Activated CD8-positive, alpha-beta memory T cell treated with anti-CD3 and anti-CD28 coated beads for 36 hours (primary cell): ENCODE results near the gene CYB561D1. TPM values are rescaled to one million over a fixed set of nuclear protein-coding genes. Genes with fewer than 3 reads are reported as not detected.
"Not testable (repeated sequence)": the region's sequence is repeated elsewhere in the genome, so short reads cannot be mapped to it uniquely, and the experiment has no call there.

ENCODE experiments used
- CTCF ChIA-PET: fragments of 350-600 bp; sonication (Branson Sonifier 250); formaldehyde crosslinking; loops from one replicate; lab custom pipeline; 2021; ENCODE audit warnings: antibody characterized with exemption; lab: Charles Lee
- POLR2A ChIA-PET: fragments of 350-600 bp; sonication (Branson Sonifier 250); formaldehyde crosslinking; loops from one replicate; lab custom pipeline; 2021; ENCODE audit warnings: antibody characterized with exemption; lab: Charles Lee
- total RNA-seq, 2 experiments: library from RNA; stranded (reverse); gene quantifications; one replicate each; pipeline ENCODE4 v1.2.3, GENCODE V29; 2021

CYB561D1 gene
- 1 to 10 TPM; 7.1 to 8.2 TPM for total RNA-seq

DNA sequence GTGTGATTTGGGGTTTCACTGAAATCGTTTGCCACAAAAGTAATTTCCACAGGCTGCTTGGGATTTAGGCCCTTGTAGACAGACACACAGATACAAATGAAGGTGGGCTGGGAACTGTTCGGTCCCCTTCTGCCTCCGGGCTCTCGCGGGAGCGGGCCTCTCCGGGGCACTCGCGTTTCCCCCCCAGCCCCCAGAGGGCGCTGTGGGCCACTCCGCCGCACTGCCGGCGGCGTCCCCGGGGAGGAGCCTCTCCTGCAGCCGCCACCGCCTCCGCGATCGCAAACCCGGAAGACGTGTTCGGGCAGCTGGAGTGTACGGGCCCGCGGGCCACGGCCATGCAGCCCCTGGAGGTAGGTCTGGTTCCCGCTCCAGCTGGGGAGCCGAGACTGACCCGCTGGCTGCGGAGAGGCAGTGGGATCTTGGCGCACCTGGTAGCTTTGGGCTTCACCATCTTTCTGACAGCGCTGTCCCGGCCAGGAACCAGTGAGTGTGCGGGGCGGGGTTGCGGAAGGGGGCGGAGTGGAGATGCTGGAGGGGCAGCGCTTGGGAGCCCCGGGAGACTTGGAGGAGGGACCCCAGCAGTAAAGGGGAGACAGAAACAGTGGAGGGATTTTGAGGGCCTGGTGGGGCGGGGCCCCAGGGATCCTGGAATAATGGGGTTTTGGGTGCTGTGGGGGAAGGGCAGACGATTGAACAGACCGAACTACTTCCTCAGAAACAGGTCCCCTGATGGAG is at the start of gene CYB561D1:
CYB561D1 (plus strand) TSS at position 290 of the 735 bp plus-strand sequence; CDS start at position 336, 46 bp downstream.
- POLR2A ChIA-PET: interaction anchor here (1.1 kb wide), 2 partner anchors 39 to 394 kb away, joined by 3 read pairs; no protein-coding TSS in a partner anchor

DNA sequence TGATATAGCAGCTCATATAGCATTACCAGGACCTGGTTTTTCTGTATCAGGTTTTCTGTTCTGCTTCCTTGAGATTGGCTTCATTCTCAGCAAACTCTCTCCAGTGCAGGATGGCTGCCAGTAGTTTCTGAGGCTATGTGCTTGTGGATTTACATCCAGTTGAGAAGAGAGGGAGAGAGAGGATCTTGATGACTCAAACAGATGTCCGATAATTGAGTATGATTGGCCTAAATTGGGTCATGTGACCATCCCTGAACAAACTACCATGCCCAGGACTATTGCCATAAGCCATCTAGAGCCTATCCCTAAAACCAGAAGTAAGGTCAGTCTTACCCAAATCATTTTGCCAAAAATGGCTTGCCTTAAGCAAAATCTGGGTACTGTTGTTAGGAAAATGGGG is 49.5 kb upstream of the CYB561D1 start:
- CTCF ChIA-PET: no interaction called here
- POLR2A ChIA-PET: no interaction called here

More for the DNA sequence above, at the start of gene CYB561D1:
- CTCF ChIA-PET: interaction anchor here (0.5 to 38.8 kb wide), 14 partner anchors 10 to 280 kb away, joined by 3 to 743 read pairs (median 4); partner anchors contain the start of genes AMIGO1, ATXN7L2 and SARS1

GRCh38 chr1:109445949-109446695 is 47.8 kb upstream of the CYB561D1 start:
- POLR2A ChIA-PET, CTCF ChIA-PET: not testable (repeated sequence)

DNA sequence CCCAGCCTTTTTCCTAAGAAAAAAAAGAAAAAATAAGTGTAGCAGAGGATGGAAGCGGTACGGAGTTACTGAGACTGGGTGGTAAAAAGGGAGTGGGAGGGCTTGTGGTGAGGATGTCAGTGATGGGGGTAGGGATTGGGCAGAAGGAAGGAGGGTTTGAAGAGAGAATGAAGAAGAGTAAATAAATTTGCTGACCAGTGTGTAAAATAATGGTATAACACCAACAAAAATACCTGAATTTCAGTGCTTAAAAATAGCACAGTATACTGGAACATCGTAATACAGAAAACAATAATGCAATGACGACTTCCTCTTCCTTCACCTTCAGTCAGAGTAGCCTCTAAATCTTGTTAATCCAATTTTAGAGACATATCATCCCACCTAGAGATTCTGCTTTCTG is 46.4 kb upstream of the CYB561D1 start:
- ChIA-PET POLR2A (no interaction called here), CTCF (interaction anchor here (0.6 kb wide), 1 partner anchor 534 kb away, joined by 3 read pairs; no protein-coding TSS in a partner anchor)

GRCh38 chr1:109454497-109455133 is 39.3 kb upstream of the CYB561D1 start:
- ChIA-PET POLR2A (no interaction called here), CTCF (no interaction called here)

- ChIA-PET CTCF (no interaction called here), POLR2A (no interaction called here)
Measured at GRCh38 chr1:109457819-109458218, 36.1 kb upstream of the CYB561D1 start.

DNA sequence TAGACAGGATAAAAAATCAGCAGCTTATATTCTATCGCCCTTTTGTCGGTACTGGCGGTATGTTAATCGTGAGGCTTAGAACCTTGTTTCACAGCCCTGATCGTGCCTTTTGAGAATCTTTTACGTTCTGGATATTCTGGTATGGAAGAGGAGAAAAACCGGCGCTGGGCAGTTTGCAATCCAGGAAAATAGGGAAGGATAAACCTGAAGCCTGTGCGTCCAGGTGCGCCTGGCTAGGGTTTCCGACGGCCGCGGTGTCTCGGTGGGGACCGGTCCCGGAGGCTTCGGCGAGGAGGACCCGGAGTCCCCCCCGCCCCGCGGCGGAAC is 27.8 kb upstream of the CYB561D1 start:
- ChIA-PET POLR2A (no interaction called here), CTCF (interaction anchor here (0.9 kb wide), 1 partner anchor 563 kb away, joined by 3 read pairs; no protein-coding TSS in a partner anchor)

DNA sequence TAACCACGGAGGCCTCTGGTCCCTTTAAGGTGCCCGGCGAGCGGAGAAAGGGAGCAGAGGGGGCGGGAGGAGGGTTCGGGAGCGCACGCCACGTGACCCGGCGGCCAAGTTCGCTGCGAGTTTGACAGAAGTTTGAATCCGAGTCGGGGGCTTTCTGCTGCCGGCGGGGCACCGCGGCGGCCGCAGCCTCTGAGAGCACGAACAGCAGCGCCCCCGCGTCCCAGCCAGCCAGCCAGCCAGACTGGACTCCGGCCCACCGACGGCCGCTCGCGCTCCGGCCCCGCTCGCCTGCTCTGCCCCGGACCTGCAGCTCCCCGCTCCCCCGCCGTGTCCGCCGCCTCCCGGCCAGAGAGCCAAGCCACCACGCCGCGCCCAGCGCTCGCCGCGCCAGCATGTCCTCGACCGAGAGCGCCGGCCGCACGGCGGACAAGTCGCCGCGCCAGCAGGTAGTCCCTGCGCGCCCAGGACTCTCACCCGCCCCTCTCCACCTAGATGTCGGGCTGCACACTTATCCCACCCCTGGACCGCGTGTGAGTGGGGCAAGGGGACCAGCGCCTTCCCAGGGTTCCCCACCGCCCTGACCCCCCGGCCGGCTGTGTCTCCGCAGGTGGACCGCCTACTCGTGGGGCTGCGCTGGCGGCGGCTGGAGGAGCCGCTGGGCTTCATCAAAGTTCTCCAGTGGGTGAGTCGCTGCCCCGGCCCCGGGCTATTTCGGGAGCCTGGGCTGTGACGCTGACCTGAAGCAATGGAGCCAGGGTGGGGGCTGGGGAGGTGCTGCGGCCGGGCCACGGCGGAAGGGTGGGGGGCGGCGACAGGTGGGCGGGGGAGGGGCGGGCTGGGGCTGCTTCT is 27.2 kb upstream of the CYB561D1 start, which contains the start of gene SYPL2:
SYPL2 (plus strand) TSS at position 95 of the 849 bp plus-strand sequence; CDS start at position 393, 298 bp downstream.
- ChIA-PET POLR2A (no interaction called here), CTCF (interaction anchor here (0.9 kb wide), 1 partner anchor 562 kb away, joined by 3 read pairs; no protein-coding TSS in a partner anchor)

- ChIA-PET POLR2A (no interaction called here), CTCF (no interaction called here)
Measured at GRCh38 chr1:109467301-109467777, 26.6 kb upstream of the CYB561D1 start.

DNA sequence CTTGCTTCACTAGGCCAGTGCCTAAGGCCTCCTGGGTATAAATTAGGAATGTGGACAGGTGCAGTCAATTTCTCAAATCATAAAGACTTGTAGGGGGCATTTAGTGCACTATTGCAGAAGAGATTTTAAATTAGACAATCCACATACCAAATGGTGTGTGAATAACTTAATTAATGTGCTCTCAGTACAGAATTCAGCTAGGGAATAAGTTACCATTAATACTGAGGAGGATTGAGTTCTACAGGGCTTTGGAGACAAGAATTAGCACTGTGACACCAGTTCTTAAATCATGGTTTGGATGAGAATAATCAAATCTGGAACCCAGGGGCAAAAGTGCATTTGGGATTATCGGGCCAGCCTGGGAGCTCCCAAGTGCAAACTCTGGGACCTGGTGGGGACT is 25.8 kb upstream of the CYB561D1 start:
- ChIA-PET CTCF (interaction anchor here (0.9 kb wide), 1 partner anchor 11 kb away, joined by 3 read pairs; no protein-coding TSS in a partner anchor), POLR2A (no interaction called here)

GRCh38 chr1:109468903-109469302 is 25.0 kb upstream of the CYB561D1 start:
- ChIA-PET CTCF (interaction anchor here (0.7 to 1.0 kb wide), 2 partner anchors 64 to 70 kb away, joined by 3 to 6 read pairs; no protein-coding TSS in a partner anchor), POLR2A (interaction anchor here (0.7 kb wide), 1 partner anchor 10 kb away, joined by 3 read pairs; no protein-coding TSS in a partner anchor)

DNA sequence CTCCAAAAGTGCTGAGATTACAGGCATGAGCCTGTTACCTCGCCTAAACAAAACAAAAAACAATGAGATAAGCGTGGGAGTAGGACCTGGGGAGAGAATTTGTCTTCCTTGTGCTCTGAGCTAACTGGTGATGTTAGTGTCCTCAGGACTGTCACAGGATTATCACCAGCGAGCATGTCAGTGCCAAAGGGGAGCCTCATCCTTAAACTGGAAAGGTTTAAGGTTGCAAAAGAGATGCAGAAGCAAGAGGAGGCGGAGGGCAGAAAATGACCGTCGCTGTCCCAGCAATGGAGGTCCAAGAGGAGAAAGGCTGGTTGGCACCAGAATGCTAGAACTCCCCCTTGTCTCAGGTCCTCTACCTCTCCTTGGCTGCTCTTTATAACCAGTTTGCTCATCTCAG is 23.6 kb upstream of the CYB561D1 start:
- POLR2A ChIA-PET: no interaction called here
- CTCF ChIA-PET: interaction anchor here (0.6 to 0.7 kb wide), 2 partner anchors 12 to 38 kb away, joined by 3 read pairs; no protein-coding TSS in a partner anchor

- CTCF ChIA-PET: no interaction called here
- POLR2A ChIA-PET: no interaction called here
Measured at GRCh38 chr1:109472779-109473178, 21.1 kb upstream of the CYB561D1 start.

- POLR2A ChIA-PET: not testable (repeated sequence)
- CTCF ChIA-PET: interaction anchor here (0.7 to 0.8 kb wide), 3 partner anchors 31 to 228 kb away, joined by 3 read pairs; no protein-coding TSS in a partner anchor
Measured at GRCh38 chr1:109473284-109474057, 20.4 kb upstream of the CYB561D1 start.

DNA sequence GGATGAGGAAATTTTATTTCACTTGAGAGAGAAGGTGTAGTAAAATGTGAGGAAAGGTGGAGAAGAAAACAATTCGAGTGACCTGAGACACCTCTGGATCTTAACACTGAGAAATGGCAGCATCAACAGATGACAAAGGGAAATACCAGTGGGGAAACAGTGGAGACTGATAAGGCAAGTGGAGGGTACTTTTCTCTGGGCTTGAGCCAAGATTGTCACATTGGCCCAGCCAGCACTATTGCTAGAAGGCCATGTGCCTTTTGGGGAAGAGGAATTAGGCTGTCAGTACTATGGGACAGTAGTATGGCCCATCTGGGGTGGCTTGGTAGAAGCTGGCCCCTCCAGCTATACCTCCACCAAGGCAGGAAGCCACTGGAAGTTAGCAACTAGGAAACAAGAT is 19.2 kb upstream of the CYB561D1 start:
- POLR2A ChIA-PET: no interaction called here
- CTCF ChIA-PET: no interaction called here

GRCh38 chr1:109475261-109475660 is 18.6 kb upstream of the CYB561D1 start:
- POLR2A ChIA-PET: no interaction called here

DNA sequence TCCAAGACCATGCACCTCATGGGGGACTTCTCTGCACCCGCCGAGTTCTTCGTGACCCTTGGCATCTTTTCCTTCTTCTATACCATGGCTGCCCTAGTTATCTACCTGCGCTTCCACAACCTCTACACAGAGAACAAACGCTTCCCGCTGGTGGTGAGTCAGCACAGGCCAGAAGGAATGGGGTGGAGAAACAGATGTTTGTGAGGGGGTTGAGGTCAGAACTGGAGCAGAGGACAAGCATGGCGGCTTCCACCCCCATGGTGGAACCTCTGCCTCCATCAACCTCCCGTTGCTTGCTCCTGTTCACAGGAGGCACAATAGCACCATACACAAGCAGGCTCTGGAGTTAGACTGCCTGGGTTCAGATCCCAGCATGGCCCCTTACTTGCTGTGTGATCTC is 17.1 kb upstream of the CYB561D1 start:
- ChIA-PET POLR2A (no interaction called here), CTCF (no interaction called here)

More at GRCh38 chr1:109475261-109475660, 18.6 kb upstream of the CYB561D1 start:
- CTCF ChIA-PET: no interaction called here
